GM10248 (cell line): ENCODE results near the gene PMIS2.

Source experiments
- CTCF ChIA-PET: fragments of 300-600 bp; sonication (Branson Sonifier 250); formaldehyde crosslinking; extraction: SDS; loops from one replicate; lab custom pipeline; 2021; ENCODE audit warnings: antibody characterized with exemption; lab: Yijun Ruan, JAX
- POLR2A ChIA-PET: fragments of 350-650 bp; sonication (Branson Sonifier 250); formaldehyde crosslinking; extraction: SDS; loops from one replicate; lab custom pipeline; 2020; ENCODE audit warnings: antibody characterized with exemption; lab: Yijun Ruan, JAX
- DNase-seq: peaks from one replicate; pipeline ENCODE4 v3.0.0; 2012; ENCODE audit errors: extremely low spot score
- TF ChIP-seq, protein P1 (sequence below): IDR thresholded peaks from 2 replicates; pipeline ENCODE4 v1.5.1; 2012; ENCODE audit warnings: mild to moderate bottlenecking, low read depth; ENCODE audit errors: extremely low read depth, missing control alignments, control extremely low read depth

Gene PMIS2

DNA sequence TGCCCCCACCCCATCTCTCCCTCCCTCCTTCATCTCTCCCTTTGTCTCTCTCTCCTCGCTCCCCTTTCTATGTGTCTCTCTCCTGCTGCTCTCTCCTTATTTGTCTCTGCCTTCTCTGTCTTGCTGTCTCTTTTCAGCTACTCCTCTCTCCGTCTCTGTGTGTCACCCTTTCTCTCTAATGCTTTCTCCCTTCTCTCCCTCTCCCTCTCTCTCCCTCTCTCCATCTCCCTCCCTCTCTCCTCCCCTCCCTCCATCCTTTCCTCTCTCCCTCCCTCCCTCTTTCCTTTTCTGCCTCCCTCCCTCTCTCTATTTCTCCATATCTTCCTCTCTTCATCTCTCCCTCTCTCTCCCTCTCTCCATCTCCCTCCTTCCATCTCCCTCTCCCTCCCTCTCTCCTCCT lies 23.2 kb upstream of the PMIS2 start:
- no peak for DNase-seq
- TF ChIP-seq, protein P1, sequence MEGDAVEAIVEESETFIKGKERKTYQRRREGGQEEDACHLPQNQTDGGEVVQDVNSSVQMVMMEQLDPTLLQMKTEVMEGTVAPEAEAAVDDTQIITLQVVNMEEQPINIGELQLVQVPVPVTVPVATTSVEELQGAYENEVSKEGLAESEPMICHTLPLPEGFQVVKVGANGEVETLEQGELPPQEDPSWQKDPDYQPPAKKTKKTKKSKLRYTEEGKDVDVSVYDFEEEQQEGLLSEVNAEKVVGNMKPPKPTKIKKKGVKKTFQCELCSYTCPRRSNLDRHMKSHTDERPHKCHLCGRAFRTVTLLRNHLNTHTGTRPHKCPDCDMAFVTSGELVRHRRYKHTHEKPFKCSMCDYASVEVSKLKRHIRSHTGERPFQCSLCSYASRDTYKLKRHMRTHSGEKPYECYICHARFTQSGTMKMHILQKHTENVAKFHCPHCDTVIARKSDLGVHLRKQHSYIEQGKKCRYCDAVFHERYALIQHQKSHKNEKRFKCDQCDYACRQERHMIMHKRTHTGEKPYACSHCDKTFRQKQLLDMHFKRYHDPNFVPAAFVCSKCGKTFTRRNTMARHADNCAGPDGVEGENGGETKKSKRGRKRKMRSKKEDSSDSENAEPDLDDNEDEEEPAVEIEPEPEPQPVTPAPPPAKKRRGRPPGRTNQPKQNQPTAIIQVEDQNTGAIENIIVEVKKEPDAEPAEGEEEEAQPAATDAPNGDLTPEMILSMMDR: no peak
- CTCF ChIA-PET: interaction anchor here (0.8 to 4.4 kb wide), 3 partner anchors 14 to 52 kb away, joined by 3 to 21 read pairs (median 3); no protein-coding TSS in a partner anchor
- POLR2A ChIA-PET: interaction anchor here (0.5 kb wide), 1 partner anchor 287 kb away, joined by 3 read pairs; no protein-coding TSS in a partner anchor

DNA sequence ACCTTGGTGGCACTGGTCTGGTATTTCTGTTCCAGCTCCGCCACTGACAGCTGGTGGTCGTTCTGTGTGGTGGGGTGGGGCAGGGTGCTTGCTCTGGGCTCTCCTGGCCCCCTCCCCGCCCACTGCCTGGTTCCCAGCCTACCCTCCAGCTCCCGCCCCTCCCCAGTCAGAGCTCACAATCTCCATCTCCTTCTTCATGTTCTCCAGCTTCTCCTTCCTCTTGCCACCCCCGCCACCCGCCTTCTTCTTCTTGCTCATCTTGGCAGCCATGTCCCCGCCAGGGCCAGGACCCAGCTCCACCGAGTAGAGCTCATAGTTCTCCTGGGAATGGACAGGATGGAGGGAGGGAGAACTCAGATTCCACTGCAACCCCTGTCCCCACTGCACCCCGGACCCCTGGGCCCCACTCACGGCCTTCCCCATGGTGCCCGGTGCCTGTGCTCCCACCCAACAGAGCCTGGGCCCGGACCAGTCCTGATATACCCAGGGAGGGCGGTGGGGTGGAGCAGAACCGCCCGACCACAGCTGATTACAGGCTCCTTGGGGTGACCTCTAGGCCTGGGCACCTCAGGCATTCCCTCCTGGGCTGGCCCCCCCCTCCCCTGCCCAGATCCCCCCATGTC lies 22.7 kb upstream of the PMIS2 start, which contains the start of gene ATP4A:
TSS of gene ATP4A (minus strand) at position 452 of the 623 bp plus-strand sequence. CDS start at position 423, 29 bp downstream.
- TF ChIP-seq, protein P1: no peak
- POLR2A ChIA-PET: interaction anchor here (0.6 kb wide), 2 partner anchors 210 to 326 kb away, joined by 3 read pairs; no protein-coding TSS in a partner anchor

GRCh38 chr19:35565016-35565856 lies 20.7 kb upstream of the PMIS2 start:
- TF ChIP-seq, protein P1: no peak

More for the DNA sequence above, 22.7 kb upstream of the PMIS2 start, which contains the start of gene ATP4A:
- no peak for DNase-seq
- CTCF ChIA-PET: interaction anchor here (0.8 to 4.4 kb wide), 5 partner anchors 14 to 53 kb away, joined by 3 to 21 read pairs (median 3); no protein-coding TSS in a partner anchor

GRCh38 chr19:35566738-35567137 lies 19.2 kb upstream of the PMIS2 start:
- no peak for DNase-seq
- ChIA-PET POLR2A (no interaction called here), CTCF (no interaction called here)
- TF ChIP-seq, protein P1: no peak

More at GRCh38 chr19:35565016-35565856, 20.7 kb upstream of the PMIS2 start:
- no peak for DNase-seq
- POLR2A ChIA-PET: no interaction called here
- CTCF ChIA-PET: interaction anchor here (4.4 kb wide), 1 partner anchor 16 kb away, joined by 21 read pairs; no protein-coding TSS in a partner anchor

DNA sequence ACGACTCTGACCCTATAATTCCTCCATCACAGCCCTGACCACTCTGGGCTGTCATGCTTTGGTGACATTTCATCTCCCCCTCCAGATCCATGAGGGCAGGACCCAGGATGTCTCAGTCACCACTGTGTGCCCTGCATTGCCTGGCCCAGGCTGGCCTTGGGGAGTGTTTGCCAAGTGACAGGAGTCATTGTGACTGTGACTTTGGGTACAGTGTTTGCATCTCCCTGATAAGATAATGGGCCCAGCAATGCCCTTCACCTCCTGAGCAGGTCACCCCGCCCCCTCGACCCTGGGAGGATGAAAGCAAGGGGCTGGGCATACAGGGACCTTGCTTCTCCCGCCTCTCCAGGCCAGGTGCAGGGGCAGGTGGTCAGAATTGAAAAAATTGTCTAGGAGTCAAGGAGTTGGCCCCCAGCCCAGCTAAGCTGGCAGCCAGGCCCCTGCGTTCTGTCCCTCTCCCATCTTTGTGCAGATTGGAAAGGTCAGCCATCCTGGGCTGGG lies 16.6 kb upstream of the PMIS2 start:
- DNase-seq: no peak
- TF ChIP-seq, protein P1: no peak
- ChIA-PET POLR2A (no interaction called here), CTCF (no interaction called here)

DNA sequence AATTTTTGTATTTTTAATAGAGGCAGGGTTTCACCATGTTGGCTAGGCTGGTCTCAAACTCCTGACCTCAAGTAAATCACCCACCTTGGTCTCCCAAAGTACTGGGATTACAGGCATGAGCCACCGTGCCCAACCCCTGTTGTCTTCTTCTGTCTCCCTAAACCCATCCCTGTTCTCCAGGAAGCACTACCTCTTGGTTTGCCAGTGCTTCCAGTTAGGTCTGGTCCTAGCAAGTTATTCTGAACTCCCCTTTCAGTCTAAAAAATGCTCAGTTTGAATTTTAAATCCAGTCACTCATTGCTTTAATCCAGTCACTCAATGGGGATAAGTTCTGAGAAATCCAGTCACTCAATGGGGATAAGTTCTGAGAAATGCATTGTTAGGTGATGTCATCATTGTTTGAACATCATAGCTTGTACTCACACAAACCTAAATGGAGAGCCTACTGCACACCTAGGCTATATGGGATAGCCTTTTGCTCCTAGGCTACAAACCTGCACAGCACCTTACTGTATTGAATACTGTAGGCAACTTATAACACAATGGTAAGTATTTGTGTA lies 14.5 kb upstream of the PMIS2 start:
- CTCF ChIA-PET: no interaction called here
- POLR2A ChIA-PET: no interaction called here
- TF ChIP-seq, protein P1: no peak
- no peak for DNase-seq
